ENCODE results near the gene HOXC9. TPM values are rescaled to one million over a fixed set of nuclear protein-coding genes. Genes with fewer than 3 reads are reported as not detected.
A peak's percentile ranks its signal among the peaks of the same experiment; 100 is the strongest.

HOXC9 gene
- total and polyA plus RNA-seq, 10 donors, result 0.05 TPM; not detected in 9

DNA sequence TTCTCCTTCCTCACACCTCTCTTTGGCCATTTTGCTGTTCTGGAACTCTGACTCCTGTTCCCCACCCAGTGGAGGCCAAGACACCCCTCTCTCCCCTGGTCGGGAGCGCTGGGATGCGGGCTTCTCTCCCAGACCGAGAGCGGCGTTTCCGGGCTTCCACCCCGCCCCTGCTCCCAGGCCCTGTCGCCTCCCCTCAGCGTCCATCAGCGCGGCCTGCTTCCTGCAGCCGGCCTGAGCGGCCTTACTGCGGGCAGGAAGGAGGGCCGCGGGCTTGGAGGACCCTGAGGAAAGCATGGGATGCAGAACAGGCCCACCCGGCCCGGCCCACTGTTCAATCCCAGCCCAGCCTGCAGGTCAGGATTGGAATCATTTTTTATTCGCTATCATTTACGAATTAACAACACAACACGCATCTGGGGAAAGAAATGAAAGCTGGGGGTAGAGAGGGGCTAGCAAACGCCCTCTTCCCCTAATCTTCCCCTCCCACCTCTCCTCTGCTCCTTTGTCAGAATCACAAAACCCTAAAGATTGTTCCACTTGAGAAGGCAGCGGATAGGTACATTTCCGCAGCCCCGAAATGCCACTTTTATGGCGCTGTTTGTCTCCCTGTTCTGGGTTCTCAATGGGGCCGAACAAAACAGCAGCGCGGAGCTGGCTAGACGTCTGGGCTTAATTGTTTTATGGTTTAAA is 5.0 kb downstream of the HOXC9 start:
- H3K9me3 ChIP-seq, result no peaks in the 10 kb centered on the region
- DNase-seq, result no peak
- 9 to 15% (median 11%) methylated on average over 30 to 31 of the region's 31 CpGs for WGBS, 5 donors
- H3K27me3 ChIP-seq (replicated peaks in 1 of 7), result peaks cover 17 to 100% (median 95%) of the 10 kb centered on the region in 7 donors
- intact Hi-C loops (cut with DNase I; ENCODE audit: low total_unique reads), result loop anchor here (5.0 kb wide), 2 partner anchors 187 to 197 kb away; no protein-coding TSS in a partner anchor
- H3K4me3 ChIP-seq, result no peak overlapping the region
- TF ChIP-seq POLR2AphosphoS5 (IDR thresholded peaks at IDR 0.05) (no peak), POLR2A (IDR thresholded peaks at IDR 0.05) (no peak)
- TF ChIP-seq, protein P1, sequence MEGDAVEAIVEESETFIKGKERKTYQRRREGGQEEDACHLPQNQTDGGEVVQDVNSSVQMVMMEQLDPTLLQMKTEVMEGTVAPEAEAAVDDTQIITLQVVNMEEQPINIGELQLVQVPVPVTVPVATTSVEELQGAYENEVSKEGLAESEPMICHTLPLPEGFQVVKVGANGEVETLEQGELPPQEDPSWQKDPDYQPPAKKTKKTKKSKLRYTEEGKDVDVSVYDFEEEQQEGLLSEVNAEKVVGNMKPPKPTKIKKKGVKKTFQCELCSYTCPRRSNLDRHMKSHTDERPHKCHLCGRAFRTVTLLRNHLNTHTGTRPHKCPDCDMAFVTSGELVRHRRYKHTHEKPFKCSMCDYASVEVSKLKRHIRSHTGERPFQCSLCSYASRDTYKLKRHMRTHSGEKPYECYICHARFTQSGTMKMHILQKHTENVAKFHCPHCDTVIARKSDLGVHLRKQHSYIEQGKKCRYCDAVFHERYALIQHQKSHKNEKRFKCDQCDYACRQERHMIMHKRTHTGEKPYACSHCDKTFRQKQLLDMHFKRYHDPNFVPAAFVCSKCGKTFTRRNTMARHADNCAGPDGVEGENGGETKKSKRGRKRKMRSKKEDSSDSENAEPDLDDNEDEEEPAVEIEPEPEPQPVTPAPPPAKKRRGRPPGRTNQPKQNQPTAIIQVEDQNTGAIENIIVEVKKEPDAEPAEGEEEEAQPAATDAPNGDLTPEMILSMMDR (IDR thresholded peaks at IDR 0.05 in 8 of 11, conservative IDR thresholded peaks at IDR 0.05 in 3 of 11), result no peak
- H3K36me3 ChIP-seq, result no peaks in the 10 kb centered on the region
- H3K27ac ChIP-seq, result no peak overlapping the region
- peaks cover 5 to 50% (median 29%) of the 10 kb centered on the region in 6 donors for H3K4me1 ChIP-seq

DNA sequence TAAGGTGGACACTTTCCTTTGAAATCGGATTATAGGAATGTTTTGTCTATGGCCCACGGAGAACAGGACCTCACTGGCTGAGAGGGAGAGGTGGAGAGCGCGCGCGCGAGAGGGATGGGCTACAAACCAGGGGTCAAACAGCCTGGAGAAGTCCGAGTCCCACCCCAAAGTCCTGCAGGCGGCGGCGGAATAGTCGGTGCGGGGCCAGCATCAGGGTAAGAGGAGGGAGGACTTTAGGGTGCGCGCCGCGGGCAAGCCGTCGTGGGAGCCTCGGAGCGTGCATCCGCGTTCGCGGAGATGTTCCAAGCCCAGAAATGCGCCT is 5.5 kb downstream of the HOXC9 start:
- H3K9me3 ChIP-seq, result no peaks in the 10 kb centered on the region
- H3K27ac ChIP-seq, result no peak overlapping the region
- H3K4me3 ChIP-seq, result no peak overlapping the region
- TF ChIP-seq POLR2AphosphoS5 (IDR thresholded peaks at IDR 0.05), result no peak
- TF ChIP-seq, protein P1 (IDR thresholded peaks at IDR 0.05 in 8 of 11, conservative IDR thresholded peaks at IDR 0.05 in 3 of 11), result no peak
- TF ChIP-seq POLR2A (IDR thresholded peaks at IDR 0.05), result no peak
- DNase-seq, result no peak
- peaks cover 14 to 100% (median 95%) of the 10 kb centered on the region in 7 donors for H3K27me3 ChIP-seq (replicated peaks in 1 of 7)
- 4 to 9% (median 4%) methylated on average over 26 of the region's 26 CpGs for WGBS, 5 donors
- peaks cover 2 to 48% (median 25%) of the 10 kb centered on the region in 6 donors for H3K4me1 ChIP-seq
- intact Hi-C loops (cut with DNase I; ENCODE audit: low total_unique reads), result loop anchor here (5.0 kb wide), 1 partner anchor 187 kb away; no protein-coding TSS in a partner anchor
- no peaks in the 10 kb centered on the region for H3K36me3 ChIP-seq

DNA sequence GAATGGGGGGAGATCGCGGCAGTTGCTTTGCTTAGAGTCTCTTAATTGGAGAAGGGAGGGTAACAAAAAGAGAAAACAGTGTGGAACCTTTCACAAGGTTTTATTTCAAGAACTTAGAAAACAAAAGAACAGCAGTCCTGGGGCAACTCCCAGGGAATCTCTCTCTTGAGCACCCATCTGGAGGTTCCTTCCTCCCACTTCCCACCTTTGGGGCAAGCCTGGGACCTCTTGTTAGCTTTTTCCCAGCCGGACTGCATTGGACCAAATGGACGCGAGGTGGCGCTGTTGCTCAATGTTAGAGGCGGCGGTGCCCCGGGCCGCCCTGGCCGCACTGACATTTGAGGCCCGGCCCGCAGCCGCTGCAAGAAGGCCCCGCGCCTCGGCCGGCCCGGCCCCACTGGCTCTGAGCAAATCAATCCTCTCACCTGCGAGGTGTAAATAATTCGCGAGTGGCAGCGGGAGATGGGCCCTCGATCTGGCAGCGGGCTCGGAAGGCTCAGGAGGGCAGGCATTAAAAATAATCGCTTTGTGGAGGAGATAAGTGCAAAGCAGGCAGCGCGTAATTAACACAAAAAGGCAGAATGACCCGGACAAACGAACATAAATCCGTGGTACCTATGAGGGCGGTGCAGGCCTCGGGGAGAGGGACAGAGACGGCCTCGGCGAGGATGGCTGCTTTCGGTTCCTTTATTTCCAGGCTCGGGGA is 6.0 kb downstream of the HOXC9 start:
- 2 to 3% (median 2%) methylated on average over 35 to 39 of the region's 39 CpGs for WGBS, 5 donors
- intact Hi-C loops (cut with DNase I; ENCODE audit: low total_unique reads), result loop anchor here (5.0 kb wide), 1 partner anchor 186 kb away; no protein-coding TSS in a partner anchor
- Histone ChIP-seq H3K27ac (no peak overlapping the region), H3K27me3 (replicated peaks in 1 of 7) (peaks cover 11 to 100% (median 95%) of the 10 kb centered on the region in 7 donors), H3K4me1 (peaks cover 0 to 46% (median 26%) of the 10 kb centered on the region in 6 donors), H3K4me3 (peak overlapping the region; percentile 2 to 64 (median 30)), H3K36me3 (no peaks in the 10 kb centered on the region), H3K9me3 (no peaks in the 10 kb centered on the region)
- TF ChIP-seq POLR2A (IDR thresholded peaks at IDR 0.05) (no peak), POLR2AphosphoS5 (IDR thresholded peaks at IDR 0.05) (peak in 2 of 3 donors; percentile 36 to 57)
- TF ChIP-seq, protein P1 (IDR thresholded peaks at IDR 0.05 in 8 of 11, conservative IDR thresholded peaks at IDR 0.05 in 3 of 11), result peak; percentile 83 to 98 (median 94)
- DNase-seq, result peak; percentile 96
